Left renal pelvis (tissue), 4 donors: ENCODE measurements around the gene HMG20B. TPM values are rescaled to one million over a fixed set of nuclear protein-coding genes. Genes with fewer than 3 reads are reported as not detected.

Experiments
- DNase-seq, 4 donors: peaks; one replicate each; pipeline ENCODE4 v3.0.0-alpha.2; 2013; ENCODE audit warnings: low read depth in 4 of 4, low spot score in 3 of 4
- polyA plus RNA-seq, 4 donors: library from polyadenylated mRNA; unstranded; fragments of 120-200 nt; gene quantifications; one replicate each; pipeline ENCODE4 v1.2.1, GENCODE V29; 2013; ENCODE audit not compliant: insufficient read length in 4 of 4

The HMG20B gene
- polyA plus RNA-seq, 4 donors, result 57.9 to 96.7 (median 69.9) TPM

DNA sequence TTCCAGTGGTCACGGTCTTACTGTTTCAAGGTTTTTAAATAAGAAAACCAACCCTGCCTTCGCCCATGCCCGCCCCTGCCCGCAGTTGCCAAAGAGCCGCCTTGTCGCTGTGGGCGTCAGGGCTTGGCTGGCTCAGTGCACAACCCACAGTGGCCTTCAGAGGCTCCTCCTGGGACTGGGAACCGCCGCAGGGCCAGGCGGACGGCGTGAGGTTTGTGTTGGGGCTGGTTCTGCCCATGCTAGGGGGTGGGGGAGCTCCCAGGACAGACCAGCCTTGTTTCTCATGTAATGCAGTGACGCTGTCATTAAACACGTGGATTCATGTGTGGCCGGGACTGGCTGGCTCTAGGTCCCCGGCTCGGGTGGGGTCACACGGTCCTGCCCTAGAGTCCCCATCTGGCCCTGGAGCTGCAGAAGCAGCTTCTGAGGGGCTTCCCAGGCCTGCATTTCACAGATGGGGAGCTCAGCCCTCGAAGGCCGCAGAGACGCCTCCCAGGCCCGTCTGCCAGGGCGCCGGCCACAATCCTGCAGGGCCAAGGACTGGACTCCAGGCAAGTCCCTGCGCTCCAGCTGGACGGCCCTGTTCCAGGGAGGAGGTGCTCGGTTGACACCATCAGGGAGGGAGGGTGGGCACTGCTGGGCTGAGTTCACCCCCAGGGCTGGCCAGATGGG, 36.2 kb upstream of the HMG20B start:
- no peak for DNase-seq

DNA sequence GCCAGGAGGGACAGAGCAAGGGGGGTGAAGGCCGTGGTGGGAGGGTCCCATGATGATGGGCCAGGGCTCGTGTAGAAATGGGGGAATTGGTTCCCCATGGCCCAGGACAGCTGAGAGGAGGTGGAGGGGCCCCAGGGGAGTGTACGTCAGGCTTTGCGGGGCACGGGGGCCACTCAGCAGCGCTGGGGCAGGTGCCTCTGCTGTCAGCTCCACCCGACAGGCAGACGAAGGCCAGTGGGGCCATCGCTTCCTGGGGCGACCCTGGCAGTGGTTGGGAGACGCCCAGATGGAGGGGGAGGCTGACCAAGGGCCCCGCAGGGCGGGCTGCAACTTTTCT, 35.7 kb upstream of the HMG20B start:
- DNase-seq, result no peak

DNA sequence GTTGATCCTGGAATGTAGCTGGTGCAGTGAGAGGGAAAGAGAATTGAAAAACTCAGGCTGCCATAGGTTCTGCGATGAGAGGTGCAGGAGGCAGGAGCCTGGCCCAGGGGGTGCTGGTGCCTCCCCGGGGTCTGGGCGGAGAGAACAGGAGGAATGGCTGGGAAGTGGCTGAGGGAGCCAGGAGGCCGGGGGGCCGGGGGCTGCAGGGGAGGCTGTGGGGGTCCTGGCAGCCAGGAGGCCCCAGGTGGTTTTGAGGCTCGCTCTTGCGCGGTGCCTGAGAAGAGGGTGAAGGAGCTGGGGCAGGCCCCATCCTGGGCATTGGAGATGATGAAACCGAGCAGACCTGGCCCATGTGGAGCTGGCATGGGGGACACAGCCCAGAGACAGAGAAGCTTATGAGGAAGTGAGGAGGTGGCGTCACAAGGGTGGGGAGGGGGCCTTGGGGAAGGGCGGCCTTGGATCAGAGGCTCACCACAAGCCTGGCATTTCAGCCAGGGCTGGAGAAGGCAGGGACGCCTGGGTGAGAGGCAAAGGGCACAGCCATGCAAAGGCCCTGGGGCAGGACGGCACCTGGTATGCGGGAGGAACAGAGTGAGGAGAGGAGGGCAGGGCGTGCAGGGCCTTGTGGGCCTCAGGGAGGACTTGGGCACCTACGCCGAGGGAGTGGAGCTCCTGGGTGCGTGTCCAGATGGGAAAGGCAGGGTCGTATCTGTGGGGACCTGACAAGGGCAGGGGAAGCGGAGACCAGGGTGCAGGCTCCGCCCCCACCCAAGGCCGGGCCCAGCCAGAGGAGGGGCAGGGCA, 35.1 kb upstream of the HMG20B start:
- no peak for DNase-seq

DNA sequence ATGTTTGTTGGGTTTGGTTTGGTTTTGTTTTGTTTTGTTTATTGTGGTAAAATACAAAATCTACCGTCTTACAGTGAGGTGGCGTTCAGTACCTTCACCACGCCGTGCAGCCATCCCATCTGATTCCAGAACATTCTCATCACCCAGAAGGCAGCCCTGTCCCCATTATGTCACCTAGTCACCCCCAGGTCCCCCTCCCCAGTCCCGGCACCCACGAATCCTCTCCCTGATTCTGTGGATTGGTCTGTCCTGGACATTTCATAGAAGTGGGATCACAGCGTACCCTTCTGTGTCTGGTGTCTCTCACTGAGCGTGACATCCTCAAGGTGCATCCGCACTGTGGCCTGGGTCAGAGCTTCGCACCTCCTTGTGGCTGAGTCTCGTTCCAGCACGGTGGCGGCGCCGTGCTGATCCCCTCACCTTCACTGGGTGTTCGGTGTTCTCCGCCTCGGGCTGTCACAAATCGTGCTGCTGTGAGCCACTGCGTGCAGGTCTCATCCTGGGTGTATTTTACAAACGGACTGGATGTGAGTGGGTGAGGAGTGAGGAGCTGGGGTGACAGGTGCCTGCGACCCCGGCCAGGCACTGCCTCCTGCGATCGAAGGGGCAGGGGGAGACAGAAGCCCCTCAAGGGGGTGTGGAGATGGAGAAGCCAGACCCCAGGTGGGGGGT, 34.4 kb upstream of the HMG20B start:
- no peak for DNase-seq

DNA sequence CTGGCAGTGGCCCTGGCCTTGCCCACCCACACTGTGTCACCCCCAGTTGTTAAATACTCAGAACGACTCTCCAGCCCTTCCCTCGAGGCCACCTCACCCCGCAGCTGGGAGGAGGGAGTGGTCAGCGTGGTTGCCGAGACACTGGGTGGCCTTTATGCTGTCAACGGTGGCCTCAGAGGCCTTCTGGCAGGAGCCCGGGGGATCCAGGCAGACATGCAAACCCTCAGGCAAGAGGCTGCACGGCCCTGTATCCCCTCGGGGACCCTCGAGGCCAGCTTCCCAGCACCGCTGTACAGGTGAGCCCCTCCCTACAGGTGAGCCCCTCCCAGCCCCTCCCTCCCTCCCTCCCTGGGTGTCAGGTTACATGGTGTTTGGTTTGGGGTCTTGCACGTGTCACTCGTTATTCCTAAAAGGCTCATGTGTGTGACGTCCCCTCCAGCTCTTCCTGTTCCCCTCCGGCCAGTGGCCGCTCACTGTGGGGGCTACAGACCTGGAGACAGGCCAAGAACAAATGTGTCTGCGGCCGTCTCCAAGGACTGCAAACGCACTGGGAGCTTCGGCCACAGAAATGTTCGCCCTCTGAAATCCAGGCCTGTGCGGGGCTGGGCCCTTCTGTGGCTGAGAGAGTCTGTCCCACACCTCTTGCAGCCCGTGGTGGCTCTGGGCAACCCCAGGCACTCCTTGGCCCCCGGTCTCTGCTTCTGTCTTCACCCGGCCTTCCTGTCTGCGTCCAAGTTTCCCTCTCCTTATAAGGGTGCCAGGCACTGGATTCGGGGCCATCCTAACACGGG, 33.6 kb upstream of the HMG20B start, which contains the start of gene TEKTIP1:
TSS of gene TEKTIP1 (plus strand) at position 210 of the 791 bp plus-strand sequence. CDS start at position 214, 4 bp downstream.
- DNase-seq, result no peak

DNA sequence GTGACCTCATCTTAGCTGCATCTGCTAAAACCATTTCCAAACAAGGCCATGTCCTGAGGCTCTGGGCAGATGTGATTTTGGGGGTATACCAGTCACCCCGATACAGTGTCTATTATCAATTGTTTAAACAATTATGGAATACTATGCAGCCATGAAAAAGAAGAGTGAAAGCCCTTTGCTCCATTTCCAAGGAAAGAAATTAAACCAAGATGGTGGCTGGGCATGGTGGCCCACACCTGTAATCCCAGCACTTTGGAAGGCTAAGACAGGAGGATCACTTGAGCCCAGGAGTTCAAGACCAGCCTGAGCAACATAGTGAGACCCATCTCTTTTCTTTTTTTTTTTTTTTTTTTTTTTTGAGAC, 33.0 kb upstream of the HMG20B start:
- no peak for DNase-seq

DNA sequence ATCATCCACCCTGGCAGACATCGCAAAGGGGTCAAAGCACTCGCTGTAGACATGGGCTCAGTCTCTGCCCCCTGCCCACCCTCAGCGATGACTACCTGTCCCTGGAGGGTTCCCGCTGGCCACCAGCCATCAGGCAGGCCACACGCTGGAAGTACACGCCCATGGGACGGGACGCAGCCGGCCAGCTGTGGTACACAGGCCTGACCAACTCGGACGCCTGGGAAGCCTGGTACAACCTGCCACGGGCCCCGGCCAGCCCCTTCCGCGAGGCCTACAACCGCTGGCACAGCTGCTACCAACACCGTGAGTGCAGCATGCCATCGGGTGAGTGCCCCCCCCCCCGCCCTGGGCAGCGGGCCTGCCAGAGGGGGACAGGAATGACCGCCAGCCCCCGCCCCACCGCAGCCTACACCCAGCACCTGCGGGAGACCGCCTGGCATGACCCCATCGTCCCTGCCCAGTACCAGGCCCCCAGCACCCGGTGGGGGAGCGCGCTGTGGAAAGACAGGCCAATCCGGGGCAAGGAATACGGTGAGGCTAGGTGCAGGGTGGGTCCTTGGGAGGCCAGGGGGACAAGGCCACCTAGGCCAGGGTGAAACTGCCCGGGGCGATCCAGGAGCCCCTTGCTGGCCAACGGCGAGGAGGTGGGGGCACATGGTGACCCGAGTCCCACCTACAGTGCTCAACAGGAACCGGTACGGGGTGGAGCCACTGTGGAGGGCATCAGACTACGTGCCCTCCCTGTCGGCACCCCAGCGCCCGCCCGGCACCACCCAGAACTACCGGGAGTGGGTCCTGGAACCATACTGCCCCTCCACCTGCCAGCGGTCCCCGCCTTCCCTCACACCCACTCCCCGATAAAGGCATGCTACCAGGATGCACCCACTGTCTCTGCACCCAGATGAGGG, 29.3 kb upstream of the HMG20B start:
- no peak for DNase-seq

DNA sequence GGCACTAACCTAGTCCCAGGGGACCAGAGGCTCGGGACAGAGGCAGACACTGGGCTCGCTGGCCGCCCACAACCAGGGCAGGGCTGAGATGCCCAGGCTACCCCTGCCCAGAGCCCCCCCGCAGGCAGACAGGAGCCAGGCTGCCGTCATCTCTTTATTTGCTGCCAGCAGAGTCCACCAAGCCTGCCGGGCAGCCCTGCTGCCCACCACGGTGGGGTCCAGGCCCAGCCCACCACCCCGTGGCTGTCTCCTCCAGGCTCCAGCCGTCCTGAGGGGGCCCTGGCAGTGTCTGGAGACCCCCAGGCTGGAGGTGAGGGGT, 28.7 kb upstream of the HMG20B start:
- no peak for DNase-seq

DNA sequence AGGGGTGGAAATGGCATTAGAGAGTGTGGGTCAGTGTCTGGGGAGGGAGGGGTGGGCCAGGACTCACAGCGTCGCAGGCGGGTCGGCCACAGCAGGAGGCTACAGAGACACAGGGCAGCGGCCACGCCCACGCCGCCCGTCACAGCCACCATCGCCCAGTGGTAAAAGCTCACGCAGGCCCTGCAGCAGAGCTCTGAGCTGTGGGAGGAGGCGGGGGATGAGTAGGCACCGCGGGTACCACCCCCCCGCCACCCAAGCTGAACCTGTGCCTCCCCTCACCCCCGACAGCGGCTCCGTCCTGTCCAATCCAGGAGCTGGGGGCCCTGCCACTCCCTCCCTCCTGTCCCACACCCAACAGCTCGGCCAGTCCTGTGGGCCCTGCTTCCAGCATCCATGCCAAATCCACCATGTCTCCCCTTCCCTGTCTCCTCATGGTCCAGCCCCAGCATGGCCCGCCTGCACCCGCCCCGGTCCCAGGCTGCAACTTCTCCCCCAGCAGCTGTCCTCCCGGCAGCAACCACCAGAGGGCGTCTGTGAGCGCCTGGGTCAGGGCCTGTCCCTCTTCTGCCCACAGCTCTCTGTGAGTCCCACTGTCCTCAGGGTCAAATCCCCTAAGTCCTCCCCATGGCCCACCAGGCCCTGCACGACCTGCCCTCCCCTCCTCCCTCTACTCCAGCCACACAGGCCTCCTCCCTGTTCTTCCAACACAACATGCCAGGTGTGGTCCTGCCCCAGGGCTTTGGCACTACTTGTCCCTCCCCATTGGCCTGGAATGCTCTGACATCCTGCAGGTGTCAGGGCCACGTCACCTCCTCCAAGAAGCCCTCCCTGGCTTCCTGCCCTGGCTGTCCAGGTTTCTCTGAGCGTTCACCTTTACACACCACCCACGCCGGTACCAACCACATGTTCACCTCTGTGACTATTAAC, 27.7 kb upstream of the HMG20B start:
- no peak for DNase-seq

DNA sequence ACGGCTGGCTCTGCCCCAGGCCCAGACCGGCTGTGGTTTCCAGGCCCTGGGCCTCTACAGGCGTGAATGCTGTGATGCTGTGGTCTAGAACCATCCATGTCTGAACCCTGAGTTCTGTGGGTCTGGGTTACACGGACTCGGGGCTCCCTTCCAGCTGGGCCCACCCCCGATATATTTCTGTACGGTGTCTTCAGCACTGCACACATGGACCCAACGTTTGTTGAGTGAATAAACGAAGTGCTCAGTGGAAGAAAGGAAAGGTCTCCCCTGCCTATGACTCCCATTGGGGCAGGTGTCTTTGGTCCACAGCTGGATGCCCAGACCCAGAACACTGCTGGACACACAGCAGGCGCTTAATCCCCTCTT, 27.1 kb upstream of the HMG20B start:
- no peak for DNase-seq

DNA sequence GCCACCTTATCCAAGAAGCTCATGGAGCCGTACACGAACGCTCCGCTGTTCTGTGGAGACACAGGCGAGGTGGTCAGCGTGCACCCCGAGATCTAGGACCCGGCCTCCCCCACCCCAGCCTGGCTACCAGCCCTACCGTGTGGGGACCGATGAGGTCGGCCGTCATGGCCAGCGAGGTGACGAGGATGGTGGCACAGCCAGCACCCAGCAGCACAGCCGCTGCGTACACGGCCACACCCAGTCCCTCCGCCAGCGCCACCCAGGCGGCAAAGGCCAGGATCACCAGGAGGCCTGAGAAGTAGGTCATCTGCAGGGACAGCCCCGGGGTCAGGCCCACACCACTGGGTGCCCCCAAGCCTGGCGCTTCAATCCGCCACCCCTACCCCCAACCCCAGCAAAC, 26.6 kb upstream of the HMG20B start:
- DNase-seq, result no peak

DNA sequence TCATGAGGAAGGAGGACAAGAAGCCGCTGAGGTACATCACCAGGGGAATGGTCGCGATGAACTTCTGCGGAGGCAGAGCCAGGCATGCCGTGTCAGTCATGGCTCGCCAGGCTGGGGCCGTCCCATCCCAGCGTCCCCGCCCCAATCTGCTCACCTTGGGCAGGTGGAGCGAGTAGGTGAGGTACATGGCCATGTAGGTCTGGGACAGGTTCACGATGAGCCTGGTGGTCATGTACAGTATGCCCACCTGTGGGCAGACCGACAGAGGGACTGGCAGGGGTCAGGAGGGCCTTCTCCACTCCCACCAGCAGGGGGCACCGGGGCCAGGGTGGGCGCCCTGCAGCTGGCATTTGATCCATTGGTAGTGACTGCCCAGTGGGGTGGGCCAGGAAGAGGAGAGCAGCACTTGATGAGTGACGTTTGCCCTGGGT, 25.4 kb upstream of the HMG20B start:
- no peak for DNase-seq

DNA sequence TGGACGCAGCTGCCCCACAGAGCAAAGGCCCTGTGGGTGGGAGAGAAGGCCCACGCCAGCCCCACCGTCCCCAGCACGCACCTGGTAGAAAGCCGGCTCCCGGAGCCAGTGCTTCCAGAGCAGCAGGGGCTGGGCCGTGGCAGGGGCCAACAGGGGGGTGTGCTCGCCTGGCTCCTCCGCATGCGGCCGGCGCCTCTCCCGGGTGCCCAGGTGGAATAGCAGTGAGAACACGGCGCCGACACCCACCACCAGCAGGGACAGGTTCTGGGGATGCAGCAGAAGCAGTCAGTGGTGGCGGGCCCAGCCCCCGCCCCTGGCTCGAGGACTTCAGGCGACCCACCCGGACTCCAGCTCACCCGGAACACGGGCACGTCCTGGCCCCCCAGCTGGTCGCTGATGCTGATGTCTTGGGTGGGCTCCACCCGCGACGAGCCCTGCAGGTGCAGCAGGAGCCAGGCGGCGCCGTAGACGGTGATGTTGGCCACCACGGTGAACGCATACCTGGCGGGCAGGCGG, 24.9 kb upstream of the HMG20B start:
- no peak for DNase-seq

DNA sequence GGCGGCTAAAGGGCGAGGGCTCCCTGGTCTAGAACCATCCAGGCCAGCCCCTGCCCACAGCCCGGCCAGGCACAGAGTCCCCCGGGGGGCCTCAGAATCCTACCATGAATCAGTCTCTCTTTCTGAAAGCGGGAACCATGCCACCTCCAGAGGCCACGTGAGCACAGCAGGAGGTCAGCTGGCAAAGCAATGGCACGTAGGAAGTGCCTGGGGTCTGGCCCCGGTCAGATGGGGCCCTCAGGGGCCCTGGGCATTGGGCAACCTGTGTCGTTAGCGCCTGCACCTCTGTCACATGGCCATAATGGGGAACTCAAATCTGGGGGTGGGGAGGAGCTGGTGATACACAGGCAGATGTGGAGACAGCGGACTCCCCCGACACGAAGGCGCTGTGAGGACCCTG, 24.1 kb upstream of the HMG20B start:
- no peak for DNase-seq

DNA sequence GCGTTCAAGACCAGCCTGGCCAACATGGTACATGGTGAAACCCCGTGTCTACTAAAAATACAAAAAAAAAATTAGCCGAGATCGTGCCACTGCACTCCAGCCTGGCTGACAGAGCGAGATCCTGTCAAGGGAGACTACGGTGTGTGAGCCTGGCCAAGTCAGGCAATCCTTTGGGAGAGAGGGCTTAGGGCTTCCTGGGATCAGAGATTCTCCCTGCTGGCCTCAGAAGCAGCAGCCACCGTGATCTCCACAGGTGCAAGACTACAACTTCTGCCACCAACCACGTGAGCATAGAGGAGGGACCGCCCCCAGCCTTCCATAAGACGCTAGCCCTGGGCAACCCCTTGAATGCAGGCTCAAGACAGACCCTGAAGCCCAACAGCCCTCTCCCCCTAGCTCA, 22.9 kb upstream of the HMG20B start:
- no peak for DNase-seq

DNA sequence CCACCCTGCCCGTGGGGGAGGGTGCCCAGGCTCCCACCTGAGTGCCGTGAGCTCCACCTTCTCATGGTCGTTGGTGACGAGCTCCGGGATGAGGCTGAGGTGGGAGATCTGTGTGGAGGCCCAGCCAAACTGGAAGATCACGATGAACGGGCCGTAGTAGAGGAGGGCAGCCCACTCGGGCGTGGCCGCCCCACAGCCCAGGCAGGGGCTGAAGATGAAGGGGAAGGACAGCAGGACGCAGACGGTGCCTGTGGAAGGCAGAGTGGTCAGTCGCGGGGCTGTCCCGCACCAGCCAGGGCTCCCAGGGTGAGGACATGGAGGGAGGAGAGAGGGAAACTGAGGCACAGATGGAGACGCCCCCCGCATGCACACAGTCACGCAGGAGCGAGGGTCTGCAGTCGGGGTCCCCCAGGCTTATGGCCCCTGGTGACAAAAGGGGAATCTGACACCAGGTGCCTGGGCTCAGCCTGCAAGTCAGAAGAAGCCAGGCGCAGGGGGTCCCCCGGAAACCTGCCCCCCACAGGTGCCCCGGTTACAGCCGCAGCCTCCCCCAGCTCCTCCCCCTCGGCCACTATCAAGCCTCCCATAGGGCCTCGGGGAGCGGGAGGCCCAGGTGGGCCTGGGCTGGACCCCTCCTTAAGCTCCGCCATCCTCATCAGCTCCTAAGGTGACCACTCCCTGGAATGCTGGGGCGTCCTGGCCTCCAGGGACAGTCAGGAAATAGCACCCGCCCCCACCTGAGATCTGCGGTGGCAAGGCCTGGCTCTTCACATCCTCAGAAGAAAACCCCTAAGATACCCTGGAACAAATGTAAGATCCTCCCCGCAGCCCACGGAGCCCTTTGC, 21.6 kb upstream of the HMG20B start:
- no peak for DNase-seq

DNA sequence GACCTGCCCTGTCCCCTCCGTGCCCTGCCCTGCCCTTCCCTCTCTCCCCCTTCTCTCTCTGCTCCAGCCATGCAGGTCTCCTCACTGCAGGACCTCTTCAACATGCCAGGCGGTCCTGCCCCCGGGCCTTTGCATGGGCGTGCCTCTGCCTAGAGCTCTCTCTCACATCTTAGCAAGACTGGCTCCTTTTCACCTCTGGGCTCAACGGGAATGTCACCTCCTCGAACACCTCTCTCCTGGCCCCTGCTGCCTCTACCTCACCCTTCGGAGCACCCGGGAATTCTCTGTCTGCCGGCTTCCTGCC, 21.0 kb upstream of the HMG20B start:
- DNase-seq, result no peak
